ENCODE data around the gene STXBP6.
"Not testable (repeated sequence)": the region's sequence is repeated elsewhere in the genome, so short reads cannot be mapped to it uniquely, and the experiment has no call there.

Gene STXBP6

DNA sequence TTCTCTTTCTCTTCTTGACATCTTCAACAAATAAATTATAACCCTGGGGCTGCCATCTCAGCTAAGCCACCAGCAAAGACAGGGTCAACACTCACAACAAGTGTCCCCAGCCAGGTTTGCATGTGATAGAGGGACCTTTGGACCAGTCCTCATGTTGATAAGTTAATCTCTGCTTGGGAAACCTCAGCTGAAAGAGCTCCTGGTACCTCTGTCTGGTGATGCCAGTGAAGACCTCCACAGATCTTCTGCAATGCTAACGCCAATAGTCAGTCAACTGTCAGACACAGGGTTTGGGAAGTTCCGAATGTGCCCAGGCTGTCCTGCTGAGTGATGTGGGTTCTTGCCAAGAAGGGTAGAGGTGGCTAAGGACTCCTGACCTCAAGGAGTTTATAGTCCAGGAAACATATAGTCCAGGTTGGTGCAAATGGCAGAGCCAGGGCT is 236.1 kb downstream of the STXBP6 start:
- no peaks in the 10 kb centered on the region for H3K27me3 ChIP-seq (ENCODE audit: control insufficient read depth, insufficient read depth, low read length)
- no peak overlapping the region for H3K9ac ChIP-seq (ENCODE audit: low read length)
- no peak overlapping the region for H3K27ac ChIP-seq (ENCODE audit: low read length)
- no peaks in the 10 kb centered on the region for H3K4me1 ChIP-seq (ENCODE audit: control insufficient read depth, low read depth, low read length)
- no peaks in the 10 kb centered on the region for H3K36me3 ChIP-seq (ENCODE audit: control insufficient read depth, low read depth, low read length)
- H3K9me3 ChIP-seq (ENCODE audit: control insufficient read depth, low read depth, low read length) = no peaks in the 10 kb centered on the region
- H3K4me3 ChIP-seq (ENCODE audit: low read length) = no peak overlapping the region

GRCh38 chr14:24813089-24813815 is 236.7 kb downstream of the STXBP6 start:
- Histone ChIP-seq H3K9ac (ENCODE audit: low read length) (no peak overlapping the region), H3K4me3 (ENCODE audit: low read length) (no peak overlapping the region), H3K4me1 (ENCODE audit: control insufficient read depth, low read depth, low read length) (no peaks in the 10 kb centered on the region), H3K27ac (ENCODE audit: low read length) (no peak overlapping the region), H3K9me3 (ENCODE audit: control insufficient read depth, low read depth, low read length) (no peaks in the 10 kb centered on the region), H3K27me3 (ENCODE audit: control insufficient read depth, insufficient read depth, low read length) (no peaks in the 10 kb centered on the region), H3K36me3 (ENCODE audit: control insufficient read depth, low read depth, low read length) (no peaks in the 10 kb centered on the region)

GRCh38 chr14:24809135-24809534 is 240.8 kb downstream of the STXBP6 start:
- no peaks in the 10 kb centered on the region for H3K9me3 ChIP-seq (ENCODE audit: control insufficient read depth, low read depth, low read length)
- no peaks in the 10 kb centered on the region for H3K4me1 ChIP-seq (ENCODE audit: control insufficient read depth, low read depth, low read length)
- H3K27me3 ChIP-seq (ENCODE audit: control insufficient read depth, insufficient read depth, low read length) = no peaks in the 10 kb centered on the region
- H3K4me3 ChIP-seq (ENCODE audit: low read length) = no peak overlapping the region
- H3K36me3 ChIP-seq (ENCODE audit: control insufficient read depth, low read depth, low read length) = no peaks in the 10 kb centered on the region
- no peak overlapping the region for H3K27ac ChIP-seq (ENCODE audit: low read length)
- no peak overlapping the region for H3K9ac ChIP-seq (ENCODE audit: low read length)

- H3K27me3 ChIP-seq (ENCODE audit: control insufficient read depth, insufficient read depth, low read length) = no peaks in the 10 kb centered on the region
- H3K27ac ChIP-seq (ENCODE audit: low read length) = no peak overlapping the region
- no peaks in the 10 kb centered on the region for H3K36me3 ChIP-seq (ENCODE audit: control insufficient read depth, low read depth, low read length)
- H3K4me1 ChIP-seq (ENCODE audit: control insufficient read depth, low read depth, low read length) = no peaks in the 10 kb centered on the region
- H3K4me3 ChIP-seq (ENCODE audit: low read length) = no peak overlapping the region
- H3K9me3 ChIP-seq (ENCODE audit: control insufficient read depth, low read depth, low read length) = no peaks in the 10 kb centered on the region
- no peak overlapping the region for H3K9ac ChIP-seq (ENCODE audit: low read length)
Observed at GRCh38 chr14:24808412-24808811, 241.5 kb downstream of the STXBP6 start.

DNA sequence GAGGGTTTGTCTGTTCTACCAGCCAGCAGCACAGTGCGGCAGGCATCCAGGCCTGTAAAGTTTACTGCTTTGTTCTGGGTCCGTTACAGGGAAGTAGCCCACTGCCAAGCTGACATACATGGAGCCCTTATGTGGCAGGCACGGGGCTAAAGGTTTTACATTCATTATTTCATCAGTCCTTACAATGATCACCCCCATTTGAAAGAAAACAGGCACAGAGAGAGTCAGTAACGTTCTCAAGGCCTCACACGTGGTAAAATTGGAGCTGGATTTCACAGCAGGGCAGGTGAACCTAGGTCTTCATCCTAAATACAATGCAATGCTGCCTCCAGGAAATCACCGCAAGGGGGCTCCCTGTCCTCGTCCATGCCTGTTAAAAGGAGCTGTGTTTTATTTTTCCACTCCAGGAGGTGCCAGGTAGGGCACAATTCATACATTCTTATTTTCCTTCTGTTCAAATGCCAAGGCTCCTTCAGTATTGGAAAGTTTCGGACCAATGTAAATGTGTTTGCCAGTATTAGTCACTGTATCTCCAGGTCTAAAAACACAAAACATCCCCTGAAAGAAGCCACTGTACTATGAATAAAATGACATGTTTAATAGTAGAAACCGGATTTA is 243.8 kb downstream of the STXBP6 start:
- Histone ChIP-seq H3K4me1 (ENCODE audit: control insufficient read depth, low read depth, low read length) (no peaks in the 10 kb centered on the region), H3K27me3 (ENCODE audit: control insufficient read depth, insufficient read depth, low read length) (no peaks in the 10 kb centered on the region), H3K4me3 (ENCODE audit: low read length) (no peak overlapping the region), H3K27ac (ENCODE audit: low read length) (no peak overlapping the region), H3K36me3 (ENCODE audit: control insufficient read depth, low read depth, low read length) (no peaks in the 10 kb centered on the region), H3K9me3 (ENCODE audit: control insufficient read depth, low read depth, low read length) (no peaks in the 10 kb centered on the region), H3K9ac (ENCODE audit: low read length) (no peak overlapping the region)

DNA sequence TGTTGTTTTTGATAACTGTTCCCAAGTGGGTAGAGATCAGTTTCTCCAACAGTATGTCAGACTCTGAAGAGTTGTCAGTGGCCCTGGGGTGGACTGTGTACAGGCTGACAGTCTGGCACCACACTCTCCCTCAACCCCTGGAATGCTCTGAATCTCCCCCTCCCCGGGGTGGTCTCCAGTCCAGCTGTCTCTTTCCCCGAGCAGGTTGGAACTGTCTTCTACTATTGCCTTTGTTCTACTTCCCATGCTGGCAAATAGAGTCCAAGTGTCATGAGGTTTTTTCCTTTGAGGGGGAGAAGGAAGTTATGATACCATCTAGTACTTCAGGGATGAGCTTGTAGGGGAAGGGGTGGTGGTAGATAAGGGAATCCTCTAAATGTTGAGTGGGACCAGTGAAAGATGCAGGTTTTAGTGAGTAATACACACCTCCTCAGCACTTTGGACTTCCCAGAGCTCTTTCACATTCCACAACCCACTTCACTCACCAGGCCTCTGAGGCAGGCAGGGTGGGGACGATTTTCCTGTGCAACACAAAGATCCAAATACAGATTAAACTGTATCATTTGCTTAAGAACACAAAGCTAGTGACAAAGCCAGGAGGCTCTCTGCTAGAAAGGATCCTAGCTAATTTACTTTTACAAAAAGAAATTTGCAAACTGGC is 245.3 kb downstream of the STXBP6 start:
- Histone ChIP-seq H3K27ac (ENCODE audit: low read length) (no peak overlapping the region), H3K36me3 (ENCODE audit: control insufficient read depth, low read depth, low read length) (no peaks in the 10 kb centered on the region), H3K9me3 (ENCODE audit: control insufficient read depth, low read depth, low read length) (no peaks in the 10 kb centered on the region), H3K4me3 (ENCODE audit: low read length) (no peak overlapping the region), H3K27me3 (ENCODE audit: control insufficient read depth, insufficient read depth, low read length) (no peaks in the 10 kb centered on the region), H3K9ac (ENCODE audit: low read length) (no peak overlapping the region), H3K4me1 (ENCODE audit: control insufficient read depth, low read depth, low read length) (no peaks in the 10 kb centered on the region)

DNA sequence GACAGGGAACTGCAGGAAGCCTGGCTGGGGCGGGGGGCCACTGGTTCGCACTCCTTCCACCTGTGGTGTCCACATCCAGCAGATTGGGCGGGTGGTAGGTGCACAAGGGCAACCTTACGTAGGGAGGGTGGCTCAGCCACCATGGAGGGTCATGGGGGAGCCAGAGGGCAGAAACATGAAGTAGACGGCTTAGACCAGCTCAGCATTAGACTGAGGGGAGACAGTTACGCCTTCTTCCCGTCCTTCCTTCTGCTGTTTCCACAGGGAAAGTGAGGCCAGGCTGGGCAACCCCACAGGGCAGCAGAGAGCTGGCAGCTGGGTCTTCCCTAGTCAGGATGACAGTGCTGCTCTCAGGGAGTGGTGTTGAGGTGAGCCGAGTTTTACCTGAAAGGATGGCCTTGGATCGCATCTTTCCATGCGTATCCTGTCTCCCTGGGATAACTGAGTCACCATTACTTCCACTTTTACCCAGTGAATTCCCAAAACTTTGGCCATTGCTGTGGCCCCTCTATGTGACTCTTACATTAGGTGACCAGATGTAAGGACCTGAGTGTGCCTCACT is 245.9 kb downstream of the STXBP6 start:
- H3K36me3 ChIP-seq (ENCODE audit: control insufficient read depth, low read depth, low read length) = no peaks in the 10 kb centered on the region

DNA sequence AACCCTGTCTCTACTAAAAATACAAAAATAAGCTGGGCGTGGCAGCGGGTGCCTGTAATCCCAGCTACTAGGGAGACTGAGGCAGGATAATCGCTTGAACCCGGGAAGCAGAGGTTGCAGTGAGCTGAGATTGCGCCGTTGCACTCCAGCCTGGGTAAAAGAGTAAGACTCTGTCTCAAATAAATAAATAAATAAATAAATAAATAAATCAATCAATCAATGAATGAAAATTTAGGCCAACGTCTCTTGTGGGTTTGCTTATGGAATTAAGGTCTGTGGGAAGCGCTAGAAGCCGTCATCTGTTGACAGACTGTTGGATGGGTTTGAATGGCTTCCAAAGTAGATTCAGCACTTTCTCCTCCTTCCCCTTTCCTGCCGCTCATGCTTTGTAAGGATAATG is 246.5 kb downstream of the STXBP6 start:
- not testable (repeated sequence) for H3K27me3 ChIP-seq (ENCODE audit: control insufficient read depth, insufficient read depth, low read length); H3K9me3 ChIP-seq (ENCODE audit: control insufficient read depth, low read depth, low read length); H3K27ac ChIP-seq (ENCODE audit: low read length); H3K9ac ChIP-seq (ENCODE audit: low read length); H3K4me3 ChIP-seq (ENCODE audit: low read length); H3K36me3 ChIP-seq (ENCODE audit: control insufficient read depth, low read depth, low read length); H3K4me1 ChIP-seq (ENCODE audit: control insufficient read depth, low read depth, low read length)

More for the DNA sequence above, 245.9 kb downstream of the STXBP6 start:
- no peaks in the 10 kb centered on the region for H3K9me3 ChIP-seq (ENCODE audit: control insufficient read depth, low read depth, low read length)
- no peak overlapping the region for H3K4me3 ChIP-seq (ENCODE audit: low read length)
- H3K27me3 ChIP-seq (ENCODE audit: control insufficient read depth, insufficient read depth, low read length) = no peaks in the 10 kb centered on the region
- H3K27ac ChIP-seq (ENCODE audit: low read length) = no peak overlapping the region
- no peak overlapping the region for H3K9ac ChIP-seq (ENCODE audit: low read length)
- H3K4me1 ChIP-seq (ENCODE audit: control insufficient read depth, low read depth, low read length) = peaks cover 5% of the 10 kb centered on the region

GRCh38 chr14:24802236-24802635 is 247.7 kb downstream of the STXBP6 start:
- no peak overlapping the region for H3K27ac ChIP-seq (ENCODE audit: low read length)
- H3K27me3 ChIP-seq (ENCODE audit: control insufficient read depth, insufficient read depth, low read length) = no peaks in the 10 kb centered on the region
- peaks cover 5% of the 10 kb centered on the region for H3K4me1 ChIP-seq (ENCODE audit: control insufficient read depth, low read depth, low read length)
- no peak overlapping the region for H3K9ac ChIP-seq (ENCODE audit: low read length)
- H3K9me3 ChIP-seq (ENCODE audit: control insufficient read depth, low read depth, low read length) = no peaks in the 10 kb centered on the region
- no peak overlapping the region for H3K4me3 ChIP-seq (ENCODE audit: low read length)
- H3K36me3 ChIP-seq (ENCODE audit: control insufficient read depth, low read depth, low read length) = no peaks in the 10 kb centered on the region

DNA sequence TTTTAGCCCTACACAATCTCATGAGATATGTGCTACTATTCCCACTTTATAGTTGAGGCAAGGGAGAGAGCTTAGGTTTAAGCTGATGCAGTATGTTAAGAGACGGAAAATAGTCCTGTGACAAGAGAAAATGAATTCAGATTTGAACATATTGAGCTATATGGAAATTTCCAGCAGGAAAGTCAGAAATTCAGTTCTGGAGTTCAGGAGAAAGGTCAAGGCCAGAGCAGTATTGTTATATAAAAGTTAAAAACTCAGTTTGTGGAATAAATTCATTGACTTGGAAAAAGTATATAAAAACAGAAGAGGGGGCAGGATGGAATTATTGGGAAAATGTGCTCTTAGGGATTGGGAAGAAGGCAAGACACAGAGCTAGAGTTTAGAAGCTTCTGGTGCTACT is 248.9 kb downstream of the STXBP6 start:
- no peaks in the 10 kb centered on the region for H3K27me3 ChIP-seq (ENCODE audit: control insufficient read depth, insufficient read depth, low read length)
- peaks cover 5% of the 10 kb centered on the region for H3K4me1 ChIP-seq (ENCODE audit: control insufficient read depth, low read depth, low read length)
- H3K9me3 ChIP-seq (ENCODE audit: control insufficient read depth, low read depth, low read length) = no peaks in the 10 kb centered on the region
- H3K4me3 ChIP-seq (ENCODE audit: low read length) = no peak overlapping the region
- no peak overlapping the region for H3K9ac ChIP-seq (ENCODE audit: low read length)
- H3K27ac ChIP-seq (ENCODE audit: low read length) = no peak overlapping the region
- H3K36me3 ChIP-seq (ENCODE audit: control insufficient read depth, low read depth, low read length) = no peaks in the 10 kb centered on the region

DNA sequence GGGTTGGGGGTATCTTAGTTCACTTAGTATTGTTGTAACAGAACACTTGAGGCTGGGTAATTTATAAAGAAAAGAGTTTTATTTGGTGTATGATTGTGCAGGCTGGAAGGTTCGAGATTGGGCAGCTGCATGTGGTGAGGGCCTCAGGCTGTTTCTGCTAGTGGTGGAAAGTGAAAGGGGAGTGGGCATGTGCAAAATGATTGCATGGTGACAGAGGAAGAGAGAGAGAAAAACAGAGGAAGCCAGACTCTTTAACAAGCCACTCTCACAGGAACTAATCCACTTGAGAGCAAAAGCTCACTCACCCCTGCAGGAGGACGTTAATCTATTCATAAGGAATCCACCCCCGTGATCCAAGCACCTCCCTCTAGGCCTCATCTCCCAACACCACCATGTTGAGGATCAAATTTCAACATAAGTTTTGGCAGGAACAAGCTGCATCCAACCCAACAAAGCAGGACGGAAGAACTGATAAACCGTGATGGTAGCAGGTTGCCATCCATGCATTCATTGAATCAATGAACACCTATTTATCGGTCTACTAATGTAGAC is 251.0 kb downstream of the STXBP6 start:
- H3K4me3 ChIP-seq (ENCODE audit: low read length) = no peak overlapping the region
- no peaks in the 10 kb centered on the region for H3K27me3 ChIP-seq (ENCODE audit: control insufficient read depth, insufficient read depth, low read length)
- H3K9me3 ChIP-seq (ENCODE audit: control insufficient read depth, low read depth, low read length) = no peaks in the 10 kb centered on the region
- H3K27ac ChIP-seq (ENCODE audit: low read length) = no peak overlapping the region
- no peaks in the 10 kb centered on the region for H3K36me3 ChIP-seq (ENCODE audit: control insufficient read depth, low read depth, low read length)
- H3K4me1 ChIP-seq (ENCODE audit: control insufficient read depth, low read depth, low read length) = peaks cover 5% of the 10 kb centered on the region
- H3K9ac ChIP-seq (ENCODE audit: low read length) = no peak overlapping the region
